Measurements from ENCODE around the gene AGL. TPM values are rescaled to one million over a fixed set of nuclear protein-coding genes. Genes with fewer than 3 reads are reported as not detected.
"Not testable (repeated sequence)": the region's sequence is repeated elsewhere in the genome, so short reads cannot be mapped to it uniquely, and the experiment has no call there.

Gene AGL
- total RNA-seq, 1 experiment from 2014 or later = 8.8 TPM

- DNase-seq (ENCODE audit: low spot score) = peak; percentile 11
Observed at GRCh38 chr1:99943223-99943794, 93.1 kb downstream of the AGL start.

DNA sequence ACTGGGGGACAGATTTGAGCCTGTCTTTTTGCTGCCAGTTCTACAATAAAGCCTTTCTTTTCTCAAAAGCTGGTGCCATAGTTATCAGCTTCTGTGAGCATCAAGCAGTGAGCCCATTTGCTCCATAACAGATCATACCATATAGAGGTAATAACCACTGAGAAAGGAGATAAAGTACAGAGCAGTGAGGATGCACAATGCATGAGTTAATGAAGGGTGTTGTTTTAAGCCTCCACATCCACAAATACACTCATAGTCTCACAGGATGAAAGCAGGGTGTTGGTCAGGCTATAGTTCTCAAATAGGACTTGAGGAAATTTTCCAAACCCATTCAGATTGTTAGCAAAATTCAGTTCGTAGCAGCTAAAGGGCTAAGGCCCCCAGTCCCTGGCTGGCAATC is 94.0 kb downstream of the AGL start:
- no peak for DNase-seq (ENCODE audit: low spot score)

DNA sequence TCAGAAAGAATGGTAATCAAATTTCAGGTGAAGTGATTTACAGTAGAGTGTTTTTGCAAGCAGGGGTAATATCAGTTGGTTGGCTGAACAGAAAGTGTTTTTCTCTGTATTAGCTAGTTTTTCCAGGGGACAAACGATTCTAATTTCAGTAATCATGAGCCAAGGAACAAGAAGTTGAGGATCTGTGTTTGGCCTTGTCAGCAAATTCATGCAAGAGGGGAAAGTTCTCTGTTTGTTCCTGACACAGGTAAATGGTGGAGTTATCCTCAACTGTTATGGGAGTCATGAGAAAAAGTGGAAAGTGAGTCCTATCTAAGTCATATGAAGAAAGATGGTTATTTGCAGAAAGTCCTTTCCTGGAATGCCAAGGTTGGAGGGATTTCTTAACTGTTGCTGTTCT is 95.0 kb downstream of the AGL start:
- DNase-seq (ENCODE audit: low spot score) = no peak

- no peak for DNase-seq (ENCODE audit: low spot score)
Observed at GRCh38 chr1:99950486-99950885, 100.3 kb downstream of the AGL start.

GRCh38 chr1:99952522-99952921 is 102.4 kb downstream of the AGL start:
- DNase-seq (ENCODE audit: low spot score) = no peak

- DNase-seq (ENCODE audit: low spot score) = no peak
Observed at GRCh38 chr1:99955375-99955774, 105.2 kb downstream of the AGL start.

DNA sequence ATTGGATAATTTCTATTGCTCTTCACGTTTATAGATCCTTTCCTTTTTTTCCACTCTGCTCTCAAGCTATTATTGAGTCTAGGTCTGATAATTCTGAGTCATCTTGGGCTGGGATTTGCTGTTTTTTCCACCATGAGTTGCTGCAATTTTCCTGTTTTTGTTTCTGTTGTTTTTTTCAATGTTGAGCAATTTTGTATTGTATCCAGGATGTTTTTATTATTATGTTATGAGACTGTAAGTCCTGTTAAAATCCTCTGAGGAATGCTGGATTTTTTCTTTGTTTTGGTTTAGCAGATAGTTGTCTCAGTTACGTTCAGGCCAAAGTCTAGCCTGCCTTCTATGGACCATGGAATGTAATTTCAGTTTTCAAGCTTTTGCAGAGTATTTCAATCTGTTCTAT is 106.6 kb downstream of the AGL start:
- DNase-seq (ENCODE audit: low spot score) = no peak

GRCh38 chr1:99957818-99958217 is 107.7 kb downstream of the AGL start:
- DNase-seq (ENCODE audit: low spot score) = no peak

DNA sequence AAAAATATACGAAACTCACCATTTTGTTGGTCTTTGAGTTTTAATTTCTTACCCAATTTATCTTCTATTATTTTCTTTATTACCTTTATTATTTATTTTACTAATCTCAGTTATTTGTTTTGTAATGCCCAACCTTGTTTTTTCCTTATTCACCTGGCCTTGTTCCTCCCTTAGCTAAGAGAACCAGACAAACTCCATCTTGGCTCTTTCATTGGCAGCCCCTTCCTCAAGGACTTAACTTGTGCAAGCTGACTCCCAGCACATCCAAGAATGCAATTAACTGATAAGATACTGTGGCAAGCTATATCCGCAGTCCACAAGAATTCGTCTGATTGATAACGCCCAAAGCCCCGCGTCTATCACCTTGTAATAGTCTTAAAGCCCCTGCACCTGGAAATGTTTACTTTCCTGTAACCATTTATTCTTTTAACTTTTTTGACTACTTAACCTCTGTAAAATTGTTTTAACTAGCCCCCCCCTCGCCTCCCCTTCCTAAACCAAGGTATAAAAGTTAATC is 109.1 kb downstream of the AGL start:
- not testable (repeated sequence) for DNase-seq (ENCODE audit: low spot score)

DNA sequence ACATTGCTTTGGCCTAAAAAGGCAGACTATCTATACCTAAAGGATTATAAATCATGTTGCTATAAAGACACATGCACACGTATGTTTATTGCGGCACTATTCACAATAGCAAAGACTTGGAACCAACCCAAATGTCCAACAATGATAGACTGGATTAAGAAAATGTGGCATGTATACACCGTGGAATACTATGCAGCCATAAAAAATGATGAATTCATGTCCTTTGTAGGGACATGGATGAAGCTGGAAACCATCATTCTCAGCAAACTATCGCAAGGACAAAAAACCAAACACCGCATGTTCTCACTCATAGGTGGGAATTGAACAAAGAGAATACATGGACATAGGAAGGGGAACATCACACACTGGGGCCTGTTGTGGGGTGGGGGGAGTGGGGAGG is 110.1 kb downstream of the AGL start:
- DNase-seq (ENCODE audit: low spot score) = not testable (repeated sequence)

DNA sequence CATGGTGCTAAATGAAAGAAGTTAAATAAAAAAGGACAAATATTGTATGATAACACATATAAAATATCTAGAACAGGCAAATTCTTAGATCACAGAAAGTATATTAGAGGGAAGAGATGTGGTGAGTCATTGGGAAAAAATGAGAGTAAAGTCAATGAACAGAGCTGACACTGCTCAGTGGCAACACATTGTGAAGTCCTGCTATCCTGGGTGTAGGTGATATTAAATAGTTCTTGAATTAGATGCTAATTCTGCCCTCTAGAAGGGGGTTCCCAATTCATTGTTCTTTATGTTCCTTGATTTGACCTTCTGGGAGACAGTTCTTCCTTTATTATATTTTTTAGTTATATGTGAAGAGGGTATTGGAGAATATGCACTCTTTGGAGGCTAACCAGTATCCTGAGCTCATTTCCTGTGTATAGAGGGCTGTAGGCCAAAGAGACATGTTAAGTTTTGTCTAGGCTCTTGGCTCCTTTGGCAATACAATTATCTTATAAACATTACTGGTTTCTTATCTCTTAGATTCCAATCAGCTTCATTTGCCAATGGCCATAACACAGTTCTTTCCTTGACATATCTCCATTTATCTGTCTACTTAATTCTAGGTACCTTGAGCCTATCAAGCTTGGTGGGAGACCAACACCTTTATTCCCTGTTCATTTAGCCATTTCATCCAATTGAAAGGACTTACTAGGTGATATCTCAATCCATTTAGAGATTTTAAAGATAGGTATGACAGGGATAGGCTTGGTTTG is 113.1 kb downstream of the AGL start:
- peak; percentile 40 for DNase-seq (ENCODE audit: low spot score)

- DNase-seq (ENCODE audit: low spot score) = no peak
Observed at GRCh38 chr1:99964806-99965205, 114.6 kb downstream of the AGL start.

DNA sequence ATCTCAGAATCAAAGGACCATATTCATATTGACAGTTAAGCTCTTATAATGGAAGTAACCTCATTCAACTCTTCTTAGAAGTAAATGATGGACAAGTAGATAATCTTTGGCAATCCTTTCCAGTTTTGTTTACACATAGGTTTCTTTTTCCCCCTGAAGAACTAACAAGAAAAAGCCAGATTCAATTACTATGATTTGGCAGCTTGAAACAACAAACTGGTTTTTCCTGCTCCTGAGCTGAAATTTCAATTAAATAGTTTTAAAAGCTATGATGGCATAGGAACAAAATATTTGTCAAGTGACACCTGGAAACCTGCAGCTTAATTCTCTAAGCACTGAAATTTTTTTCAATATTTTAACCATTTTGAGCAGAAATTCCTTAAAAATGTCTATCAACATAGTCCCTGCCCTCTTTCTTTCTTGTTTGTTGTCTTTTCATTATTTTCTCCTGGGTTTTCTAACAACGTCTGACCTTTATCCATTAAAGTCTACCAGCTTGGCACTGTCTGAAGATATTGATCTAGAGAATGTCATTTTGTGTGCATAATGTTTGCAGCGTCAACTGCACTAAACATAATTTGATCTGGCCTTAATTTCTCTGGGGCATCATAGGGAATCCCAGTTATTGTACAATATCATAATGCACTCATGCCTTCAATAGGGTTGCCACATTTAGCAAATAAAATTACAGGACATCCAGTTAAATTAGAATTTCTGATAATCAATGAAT is 115.7 kb downstream of the AGL start:
- no peak for DNase-seq (ENCODE audit: low spot score)

- DNase-seq (ENCODE audit: low spot score) = no peak
Observed at GRCh38 chr1:99968214-99968613, 118.1 kb downstream of the AGL start.

DNA sequence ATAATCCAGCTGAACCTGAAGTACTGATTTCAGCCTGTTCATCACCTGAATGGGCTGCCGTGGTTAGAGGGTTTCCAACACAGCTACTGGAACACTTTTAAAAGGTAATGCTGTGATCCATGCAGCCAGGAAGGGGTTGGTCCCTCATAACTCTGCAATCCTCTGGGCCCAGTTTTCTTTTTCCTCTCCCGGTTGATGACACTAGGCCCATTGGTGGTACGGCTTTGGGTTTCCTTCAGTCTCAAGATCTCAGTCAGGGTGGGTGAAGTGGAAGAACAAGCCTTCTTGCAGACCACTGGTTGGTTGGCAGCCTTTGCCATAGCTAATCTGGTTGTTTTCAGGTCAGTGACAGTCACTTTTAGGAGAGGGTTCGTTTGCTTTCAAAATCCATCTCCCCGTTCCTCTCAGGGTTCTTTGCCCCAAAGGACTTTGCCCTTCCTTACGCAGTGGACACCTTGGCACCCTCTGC is 119.1 kb downstream of the AGL start:
- DNase-seq (ENCODE audit: low spot score) = no peak

GRCh38 chr1:99969729-99970621 is 119.8 kb downstream of the AGL start, which contains the start of gene SLC35A3:
Gene SLC35A3 (plus strand): TSS chr1:99969996. CDS start chr1:99993555, 23,559 bp downstream.
- peak; percentile 44 for DNase-seq (ENCODE audit: low spot score)

GRCh38 chr1:99970713-99971255 is 120.6 kb downstream of the AGL start:
- DNase-seq (ENCODE audit: low spot score) = no peak

- DNase-seq (ENCODE audit: low spot score) = not testable (repeated sequence)
Observed at GRCh38 chr1:99972066-99972465, 121.9 kb downstream of the AGL start.
